ENCODE results near the gene ZBTB38. TPM values are rescaled to one million over a fixed set of nuclear protein-coding genes. Genes with fewer than 3 reads are reported as not detected.

The ZBTB38 gene
- total RNA-seq, 1 experiment from 2014 or later, result 46.7 TPM

GRCh38 chr3:141379250-141379966, 11.1 kb downstream of the ZBTB38 start:
- TF ChIP-seq REST (IDR thresholded peaks at IDR 0.05; ENCODE audit: insufficient read depth in 1 of 2, low read depth in 2 of 2, low read length in 1 of 2) (no peak), POLR2AphosphoS5 (IDR thresholded peaks at IDR 0.05; ENCODE audit: low read depth, low read length) (no peak), TCF7L2 (IDR thresholded peaks at IDR 0.05; ENCODE audit: low read depth, low read length) (no peak), CTCF (IDR thresholded peaks at IDR 0.05) (no peak), SIN3A (IDR thresholded peaks at IDR 0.05; ENCODE audit: borderline replicate concordance, insufficient read depth, low read depth, low read length) (no peak)
- H3K4me1 ChIP-seq (ENCODE audit: control insufficient read depth, insufficient read depth, low read length), result no peaks in the 10 kb centered on the region
- ATAC-seq, result no peak
- H3K4me3 ChIP-seq (ENCODE audit: low read depth in 2 of 2, low read length in 2 of 2), result no peak overlapping the region
- intact Hi-C loops (cut with micrococcal nuclease; ENCODE audit: unreplicated experiment) (no loop called here), in situ Hi-C loops (cut with HindIII; ENCODE audit: low pct_unique_long_range_greater_than_20kb, low sequenced_read_pairs) (no loop called here)
- DNase-seq (ENCODE audit: low read depth, low spot score), result no peak
- no peaks in the 10 kb centered on the region for H3K27me3 ChIP-seq (ENCODE audit: control insufficient read depth, insufficient read depth, low read length)
- no peaks in the 10 kb centered on the region for H3K9me3 ChIP-seq (ENCODE audit: control insufficient read depth, insufficient read depth, low read depth, low read length)
- ChIA-PET POLR2A (no interaction called here), CTCF (no interaction called here)
- H3K36me3 ChIP-seq (ENCODE audit: control insufficient read depth, insufficient read depth, low read length), result no peaks in the 10 kb centered on the region
- BruUV-seq (replicated peaks), result no TSS peak
- no peak overlapping the region for H3K27ac ChIP-seq (ENCODE audit: low read length)

- no peak for DNase-seq (ENCODE audit: low read depth, low spot score)
- POLR2A ChIA-PET, result no interaction called here
- Histone ChIP-seq H3K9me3 (ENCODE audit: control insufficient read depth, insufficient read depth, low read depth, low read length) (no peaks in the 10 kb centered on the region), H3K27me3 (ENCODE audit: control insufficient read depth, insufficient read depth, low read length) (no peaks in the 10 kb centered on the region), H3K36me3 (ENCODE audit: control insufficient read depth, insufficient read depth, low read length) (no peaks in the 10 kb centered on the region), H3K27ac (ENCODE audit: low read length) (no peak overlapping the region), H3K4me3 (ENCODE audit: low read depth in 2 of 2, low read length in 2 of 2) (no peak overlapping the region), H3K4me1 (ENCODE audit: control insufficient read depth, insufficient read depth, low read length) (no peaks in the 10 kb centered on the region)
- intact Hi-C loops (cut with micrococcal nuclease; ENCODE audit: unreplicated experiment), result no loop called here
- CTCF ChIA-PET, result no interaction called here
- TF ChIP-seq TCF7L2 (IDR thresholded peaks at IDR 0.05; ENCODE audit: low read depth, low read length) (no peak), POLR2AphosphoS5 (IDR thresholded peaks at IDR 0.05; ENCODE audit: low read depth, low read length) (no peak), REST (IDR thresholded peaks at IDR 0.05; ENCODE audit: insufficient read depth in 1 of 2, low read depth in 2 of 2, low read length in 1 of 2) (no peak), SIN3A (IDR thresholded peaks at IDR 0.05; ENCODE audit: borderline replicate concordance, insufficient read depth, low read depth, low read length) (no peak), CTCF (IDR thresholded peaks at IDR 0.05) (no peak)
- in situ Hi-C loops (cut with HindIII; ENCODE audit: low pct_unique_long_range_greater_than_20kb, low sequenced_read_pairs), result no loop called here
- no peak for ATAC-seq
- no TSS peak for BruUV-seq (replicated peaks)
Observed at GRCh38 chr3:141380279-141380678, 12.0 kb downstream of the ZBTB38 start.
